ENCODE results near the gene RASIP1.
"Not testable (repeated sequence)": the region's sequence is repeated elsewhere in the genome, so short reads cannot be mapped to it uniquely, and the experiment has no call there.

The RASIP1 gene, protein sequence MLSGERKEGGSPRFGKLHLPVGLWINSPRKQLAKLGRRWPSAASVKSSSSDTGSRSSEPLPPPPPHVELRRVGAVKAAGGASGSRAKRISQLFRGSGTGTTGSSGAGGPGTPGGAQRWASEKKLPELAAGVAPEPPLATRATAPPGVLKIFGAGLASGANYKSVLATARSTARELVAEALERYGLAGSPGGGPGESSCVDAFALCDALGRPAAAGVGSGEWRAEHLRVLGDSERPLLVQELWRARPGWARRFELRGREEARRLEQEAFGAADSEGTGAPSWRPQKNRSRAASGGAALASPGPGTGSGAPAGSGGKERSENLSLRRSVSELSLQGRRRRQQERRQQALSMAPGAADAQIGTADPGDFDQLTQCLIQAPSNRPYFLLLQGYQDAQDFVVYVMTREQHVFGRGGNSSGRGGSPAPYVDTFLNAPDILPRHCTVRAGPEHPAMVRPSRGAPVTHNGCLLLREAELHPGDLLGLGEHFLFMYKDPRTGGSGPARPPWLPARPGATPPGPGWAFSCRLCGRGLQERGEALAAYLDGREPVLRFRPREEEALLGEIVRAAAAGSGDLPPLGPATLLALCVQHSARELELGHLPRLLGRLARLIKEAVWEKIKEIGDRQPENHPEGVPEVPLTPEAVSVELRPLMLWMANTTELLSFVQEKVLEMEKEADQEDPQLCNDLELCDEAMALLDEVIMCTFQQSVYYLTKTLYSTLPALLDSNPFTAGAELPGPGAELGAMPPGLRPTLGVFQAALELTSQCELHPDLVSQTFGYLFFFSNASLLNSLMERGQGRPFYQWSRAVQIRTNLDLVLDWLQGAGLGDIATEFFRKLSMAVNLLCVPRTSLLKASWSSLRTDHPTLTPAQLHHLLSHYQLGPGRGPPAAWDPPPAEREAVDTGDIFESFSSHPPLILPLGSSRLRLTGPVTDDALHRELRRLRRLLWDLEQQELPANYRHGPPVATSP

DNA sequence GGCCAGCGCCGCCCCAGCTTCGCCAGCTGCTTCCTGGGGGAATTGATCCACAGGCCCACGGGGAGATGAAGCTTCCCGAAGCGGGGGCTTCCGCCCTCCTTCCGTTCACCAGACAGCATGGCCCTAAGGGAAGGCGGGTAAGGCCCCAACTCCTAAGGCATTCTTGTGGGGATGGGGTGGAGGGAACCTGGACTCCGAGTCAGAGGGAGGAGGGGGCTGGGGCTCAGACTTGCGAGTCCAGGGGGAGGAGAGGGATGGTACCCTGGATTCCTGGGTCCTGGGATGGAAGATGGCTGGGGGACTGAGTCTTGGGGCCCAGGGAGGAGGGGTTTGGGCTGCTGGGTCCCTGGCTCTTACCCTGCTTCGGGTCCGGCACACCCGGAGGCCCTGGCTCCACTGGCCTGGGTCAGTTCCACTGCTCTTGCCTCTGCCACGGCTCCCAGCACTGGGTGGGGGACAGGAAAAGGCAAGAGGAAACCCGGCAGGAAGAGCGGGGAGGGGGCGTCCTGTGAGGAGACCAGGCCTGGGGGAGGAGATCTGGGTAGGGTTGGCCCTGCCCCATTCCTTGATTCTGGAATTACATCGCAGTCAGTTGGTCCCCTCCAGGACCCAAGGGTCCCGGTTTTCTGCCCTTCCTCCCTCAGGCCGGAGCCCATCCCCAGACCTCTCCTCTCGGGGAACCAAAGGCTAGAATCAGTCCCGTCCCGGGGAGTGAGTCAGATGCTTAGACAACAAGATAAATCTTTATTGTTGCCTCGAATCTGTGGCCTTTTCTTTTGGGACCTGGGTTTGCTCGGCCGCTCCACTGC, at the start of gene RASIP1:
TSS of gene RASIP1 (minus strand) at position 447 of the 809 bp plus-strand sequence. CDS start at position 119, 328 bp downstream.
- no peak for DNase-seq (ENCODE audit: low read depth)

DNA sequence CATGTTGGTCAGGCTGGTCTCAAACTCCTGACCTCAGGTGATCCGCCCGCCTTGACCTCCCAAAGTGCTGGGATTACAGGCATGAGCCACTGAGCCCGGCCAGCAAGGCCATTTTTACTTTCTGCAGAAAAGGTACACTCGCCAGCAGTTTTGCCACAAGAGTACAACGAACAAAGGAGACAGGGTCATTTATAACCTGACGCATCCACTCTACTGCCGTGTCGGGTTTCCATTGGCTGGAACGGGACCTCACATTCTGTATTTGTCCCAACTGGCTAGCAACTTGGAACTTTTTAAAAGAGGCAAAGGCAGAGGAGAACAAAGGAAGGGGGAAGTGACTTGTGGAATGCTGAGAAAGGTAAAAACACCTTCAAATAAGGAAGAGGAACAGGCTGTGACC, 46.9 kb upstream of the RASIP1 start:
- DNase-seq (ENCODE audit: low read depth) = not testable (repeated sequence)

DNA sequence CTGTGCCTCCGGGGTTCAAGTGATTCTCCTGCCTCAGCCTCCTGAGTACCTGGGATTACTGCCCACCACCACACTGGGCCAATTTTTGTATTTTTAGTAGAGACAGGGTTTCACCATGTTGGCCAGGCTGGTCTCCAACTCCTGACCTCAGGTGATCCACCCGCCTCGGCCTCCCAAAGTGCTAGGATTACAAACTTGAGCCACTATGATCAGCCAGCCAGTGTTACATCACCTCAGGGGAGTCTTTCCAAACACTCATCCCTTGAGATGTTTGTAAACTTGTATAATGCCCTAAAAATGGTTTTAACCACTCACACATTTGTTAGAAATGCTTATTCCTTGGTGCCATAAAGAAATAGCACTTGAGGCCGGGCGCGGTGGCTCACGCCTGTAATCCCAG, 46.0 kb upstream of the RASIP1 start:
- not testable (repeated sequence) for DNase-seq (ENCODE audit: low read depth)

DNA sequence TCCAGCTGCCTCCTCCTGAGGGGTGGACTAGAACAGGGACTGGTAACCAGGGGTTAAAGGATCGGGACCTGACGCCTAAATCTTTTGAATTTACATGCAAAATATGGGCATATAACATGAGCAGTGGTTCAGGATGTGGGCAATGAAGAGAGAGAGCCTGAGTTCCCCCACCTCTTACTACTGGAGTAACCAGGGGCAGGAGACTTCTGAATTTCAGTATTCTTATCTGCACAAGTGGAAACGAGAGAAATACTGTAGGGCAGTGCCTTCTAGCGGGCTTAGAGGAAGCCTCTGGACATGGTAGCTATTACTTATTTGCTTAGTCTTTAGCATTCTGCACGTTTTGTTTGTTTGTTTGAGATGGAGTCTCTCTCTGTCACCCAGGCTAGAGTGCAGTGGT, 44.1 kb upstream of the RASIP1 start:
- DNase-seq (ENCODE audit: low read depth) = no peak

DNA sequence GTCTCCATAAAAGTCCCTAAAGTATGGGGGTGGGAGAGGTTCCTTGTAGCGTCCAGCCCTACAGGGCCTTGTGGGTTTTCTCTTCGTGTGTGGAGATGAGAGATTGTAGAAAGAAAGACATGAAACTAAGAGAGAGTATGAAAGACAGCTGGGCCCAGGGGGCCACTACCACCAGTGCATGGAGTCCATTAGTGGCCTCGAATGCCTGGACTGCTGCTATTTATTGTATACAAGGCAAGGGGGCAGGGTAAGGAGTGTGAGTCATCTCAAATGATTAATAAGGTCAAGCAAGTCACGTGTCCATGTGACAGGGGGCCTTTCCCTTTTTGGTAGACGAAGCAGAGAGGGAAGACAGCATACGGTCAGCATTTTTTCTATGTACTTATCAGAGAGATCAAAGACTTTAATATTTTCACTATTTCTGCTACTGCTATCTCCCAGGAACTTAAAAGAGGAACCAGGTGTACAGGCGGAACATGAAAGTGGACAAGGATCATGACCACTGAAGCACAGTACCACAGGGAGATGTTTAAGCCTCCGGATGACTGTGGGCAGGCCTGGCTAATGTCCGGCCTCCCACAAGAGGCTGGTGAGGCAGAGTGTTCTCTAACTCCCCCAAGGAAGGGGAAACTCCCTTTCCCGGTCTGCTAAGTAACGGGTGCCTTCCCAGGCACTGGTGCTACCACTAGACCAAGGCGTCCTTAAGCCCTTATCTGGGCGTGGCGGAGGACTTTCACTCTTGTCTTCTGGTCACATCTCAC, 40.4 kb upstream of the RASIP1 start:
- no peak for DNase-seq (ENCODE audit: low read depth)

DNA sequence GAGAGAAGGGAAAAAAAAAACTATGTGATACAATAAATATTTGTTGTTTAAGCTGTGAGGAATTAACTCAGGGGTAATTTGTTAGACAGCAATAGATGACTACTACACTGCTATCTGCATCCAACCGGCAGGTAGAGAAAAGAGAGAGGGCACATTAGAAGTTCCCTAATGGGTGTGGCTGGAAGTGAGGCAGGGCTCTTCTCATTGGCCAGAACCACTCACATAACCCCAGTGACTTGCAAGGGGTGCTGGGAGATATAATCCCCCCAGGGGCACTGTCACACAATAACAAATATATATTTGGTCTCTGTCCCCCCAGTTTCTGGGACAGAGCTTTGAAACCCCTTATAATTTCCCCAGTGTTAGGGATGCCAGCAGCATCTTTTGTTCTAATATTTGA, 39.2 kb upstream of the RASIP1 start:
- DNase-seq (ENCODE audit: low read depth) = no peak

DNA sequence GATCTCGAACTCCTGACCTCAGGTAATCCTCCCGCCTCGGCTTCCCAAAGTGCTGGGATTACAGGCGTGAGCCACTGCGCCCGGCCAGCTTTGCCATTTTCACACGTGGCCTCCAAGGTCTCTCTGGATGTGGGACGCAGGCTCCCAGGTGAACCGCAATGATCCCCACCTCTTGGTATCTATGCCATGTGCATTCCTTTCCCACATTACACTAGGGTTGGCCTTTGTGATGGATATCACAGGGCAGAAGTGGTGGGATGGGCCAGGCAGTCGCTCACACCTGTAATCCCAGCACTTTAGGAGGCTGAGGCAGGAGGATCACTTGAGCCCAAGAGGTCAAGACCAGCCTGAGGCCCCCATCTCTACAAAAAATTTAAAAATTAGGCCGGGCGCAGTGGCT, 37.3 kb upstream of the RASIP1 start:
- DNase-seq (ENCODE audit: low read depth) = no peak

DNA sequence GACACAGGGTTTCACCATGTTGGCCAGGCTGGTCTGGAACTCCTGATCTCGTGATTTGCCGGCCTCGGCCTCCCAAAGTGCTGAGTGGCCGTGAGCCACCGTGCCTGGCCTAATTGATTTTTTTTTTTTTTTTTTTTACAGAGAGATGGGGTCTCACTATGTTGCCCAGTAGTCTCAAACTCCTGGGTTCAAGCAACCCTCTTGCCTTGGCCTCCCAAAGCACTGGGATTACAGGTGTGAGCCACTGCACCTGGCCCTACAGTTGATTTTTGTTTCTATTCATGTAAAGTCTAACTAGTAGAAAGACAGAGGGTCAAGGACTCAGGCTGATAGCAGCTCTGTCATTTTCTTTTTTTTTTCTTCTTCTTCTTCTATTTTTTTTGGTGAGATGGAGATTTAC, 36.7 kb upstream of the RASIP1 start:
- no peak for DNase-seq (ENCODE audit: low read depth)

DNA sequence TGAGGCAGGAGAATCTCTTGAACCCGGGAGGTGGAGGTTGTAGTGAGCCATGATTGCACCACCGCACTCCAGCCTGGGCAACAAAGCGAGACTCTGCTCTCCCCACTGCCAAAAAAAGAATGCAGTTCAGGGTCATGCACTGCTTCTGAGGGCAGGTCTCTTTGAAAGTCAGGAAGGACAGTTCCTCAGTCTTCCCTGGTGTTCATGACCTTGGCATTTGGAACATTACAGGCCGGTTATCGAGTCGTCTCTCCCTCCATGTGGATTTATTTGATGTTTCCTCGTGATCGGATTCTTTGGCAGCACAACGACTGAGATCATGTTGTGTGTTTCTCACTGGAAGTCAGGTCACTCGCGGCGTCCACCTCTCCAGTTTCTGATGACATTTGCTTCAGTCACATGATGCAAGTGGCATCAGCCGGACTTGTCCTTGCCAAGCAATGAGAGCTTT, 32.1 kb upstream of the RASIP1 start:
- no peak for DNase-seq (ENCODE audit: low read depth)

DNA sequence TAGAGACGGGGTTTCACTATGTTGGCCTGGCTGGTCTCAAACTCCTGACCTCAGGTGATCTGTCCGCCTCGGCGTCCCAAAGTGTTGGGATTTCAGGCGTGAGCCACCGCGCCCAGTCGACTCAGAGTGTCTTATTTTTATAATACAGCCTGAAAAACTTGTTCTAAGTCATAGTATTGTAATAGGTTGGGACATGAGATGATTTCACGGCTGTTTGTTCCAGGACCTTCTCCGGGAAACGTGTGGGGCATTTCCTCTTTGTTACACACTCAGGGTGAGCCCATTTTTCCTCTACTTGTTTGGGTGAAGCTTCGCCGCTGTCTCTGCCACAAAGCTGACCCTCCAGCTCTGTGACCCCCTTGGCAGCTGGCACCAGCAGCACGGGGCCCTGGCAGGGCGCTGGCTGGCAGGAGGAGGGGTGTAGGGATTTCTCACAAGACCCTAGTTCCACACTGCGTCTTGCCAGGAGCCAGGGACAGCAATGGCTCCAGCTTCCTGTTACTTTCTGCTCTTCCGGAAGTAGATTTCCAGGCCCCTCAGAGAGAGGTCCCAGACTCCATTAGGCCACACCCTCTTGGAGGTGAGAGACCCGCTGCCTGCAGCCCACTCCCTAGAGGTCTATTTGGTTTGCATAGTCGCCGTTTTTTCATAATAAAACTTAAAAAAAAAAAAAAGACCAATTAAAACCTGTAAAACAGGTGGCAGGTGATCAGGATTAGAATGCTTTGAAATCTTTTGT, 30.5 kb upstream of the RASIP1 start:
- no peak for DNase-seq (ENCODE audit: low read depth)

DNA sequence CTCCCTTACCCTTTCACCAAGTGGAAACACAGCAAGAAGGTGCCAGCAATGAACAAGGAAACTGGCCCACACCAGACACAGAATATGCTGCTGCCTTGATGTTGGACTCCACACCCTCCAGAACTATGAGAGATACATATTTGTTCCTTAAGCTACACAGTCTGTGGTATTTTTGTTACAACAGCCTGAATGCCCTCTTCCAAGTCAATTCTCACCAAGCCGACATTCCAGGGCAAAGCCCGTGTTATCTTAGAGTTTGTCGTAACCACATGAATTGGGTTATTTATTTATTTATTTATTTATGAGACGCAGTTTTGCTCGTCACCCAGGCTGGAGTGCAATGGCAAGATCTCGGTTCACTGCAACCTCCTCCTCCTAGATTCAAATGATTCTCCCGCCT, 29.9 kb upstream of the RASIP1 start:
- peak; percentile 90 for DNase-seq (ENCODE audit: low read depth)

DNA sequence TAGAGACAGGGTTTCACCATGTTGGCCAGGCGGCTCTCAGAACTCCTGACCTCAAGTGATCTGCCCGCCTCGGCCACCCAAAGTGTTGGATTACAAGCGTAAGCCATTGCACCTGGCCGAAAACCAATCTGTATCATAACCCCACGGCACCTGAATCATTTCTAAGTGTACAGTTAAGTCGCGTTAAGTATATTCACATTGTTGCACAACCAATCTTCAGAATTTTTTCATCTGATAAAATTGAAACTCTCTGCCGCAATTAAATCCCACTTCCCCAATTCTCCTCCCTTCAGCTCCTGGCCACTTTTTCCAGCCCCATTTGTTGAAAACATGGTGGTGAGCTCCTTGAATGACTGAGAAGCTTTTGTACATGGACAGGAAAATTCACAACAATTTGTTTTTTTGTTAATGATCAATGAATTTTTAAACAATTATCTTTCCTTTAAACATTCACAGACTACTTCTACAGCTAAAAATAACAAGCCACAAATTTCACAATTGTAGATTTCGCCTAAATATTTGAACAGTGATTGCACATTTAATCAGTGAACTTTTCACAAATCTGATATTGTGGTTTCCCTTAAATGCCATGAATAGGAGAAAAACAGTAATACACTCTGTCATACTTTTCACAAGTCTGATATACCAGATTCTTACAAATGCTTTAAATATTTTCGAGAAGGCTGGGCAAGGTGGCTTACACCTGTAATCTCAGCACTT, 28.7 kb upstream of the RASIP1 start:
- DNase-seq (ENCODE audit: low read depth) = no peak

DNA sequence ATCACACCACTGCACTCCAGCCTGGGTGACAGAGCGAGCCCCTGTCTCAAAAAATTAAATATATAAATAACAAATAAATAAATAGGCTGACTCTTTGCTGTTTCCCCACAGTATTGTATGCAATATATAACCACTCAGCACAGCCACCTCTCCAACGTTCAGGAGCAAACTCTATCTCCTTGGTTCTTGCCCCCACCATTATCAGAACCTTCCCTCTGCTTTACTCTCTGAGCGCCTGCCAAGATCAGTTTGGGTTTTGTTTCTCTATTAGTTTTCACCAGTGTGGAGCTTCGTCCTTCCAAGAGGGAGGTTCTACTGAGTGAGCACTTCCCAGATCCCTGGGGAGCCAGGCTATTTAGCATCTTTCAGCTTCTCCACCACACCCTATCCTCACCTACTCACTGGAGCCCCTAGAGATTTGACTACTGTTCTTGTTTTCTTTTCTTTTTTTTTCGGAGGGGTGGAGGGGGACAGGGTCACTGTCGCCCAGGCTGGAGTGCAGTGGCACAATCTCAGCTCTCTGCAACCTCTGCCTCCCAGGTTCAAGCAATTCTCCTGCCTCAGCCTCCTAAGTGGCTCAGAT, 27.9 kb upstream of the RASIP1 start:
- DNase-seq (ENCODE audit: low read depth) = not testable (repeated sequence)

DNA sequence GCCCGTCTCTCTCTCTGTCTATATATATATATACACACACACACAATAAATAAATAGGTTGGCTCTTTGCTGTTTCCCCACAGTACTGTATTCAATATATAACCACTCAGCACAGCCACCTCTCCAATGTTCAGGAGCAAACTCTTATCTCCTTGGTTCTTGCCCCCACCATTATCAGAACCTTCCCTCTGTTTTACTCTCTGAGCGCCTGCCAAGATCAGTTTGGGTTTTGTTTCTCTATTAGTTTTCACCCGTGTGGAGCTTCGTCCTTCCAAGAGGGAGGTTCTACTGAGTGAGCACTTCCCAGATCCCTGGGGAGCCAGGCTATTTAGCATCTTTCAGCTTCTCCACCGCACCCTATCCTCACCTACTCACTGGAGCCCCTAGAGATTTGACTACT, 25.4 kb upstream of the RASIP1 start:
- not testable (repeated sequence) for DNase-seq (ENCODE audit: low read depth)

DNA sequence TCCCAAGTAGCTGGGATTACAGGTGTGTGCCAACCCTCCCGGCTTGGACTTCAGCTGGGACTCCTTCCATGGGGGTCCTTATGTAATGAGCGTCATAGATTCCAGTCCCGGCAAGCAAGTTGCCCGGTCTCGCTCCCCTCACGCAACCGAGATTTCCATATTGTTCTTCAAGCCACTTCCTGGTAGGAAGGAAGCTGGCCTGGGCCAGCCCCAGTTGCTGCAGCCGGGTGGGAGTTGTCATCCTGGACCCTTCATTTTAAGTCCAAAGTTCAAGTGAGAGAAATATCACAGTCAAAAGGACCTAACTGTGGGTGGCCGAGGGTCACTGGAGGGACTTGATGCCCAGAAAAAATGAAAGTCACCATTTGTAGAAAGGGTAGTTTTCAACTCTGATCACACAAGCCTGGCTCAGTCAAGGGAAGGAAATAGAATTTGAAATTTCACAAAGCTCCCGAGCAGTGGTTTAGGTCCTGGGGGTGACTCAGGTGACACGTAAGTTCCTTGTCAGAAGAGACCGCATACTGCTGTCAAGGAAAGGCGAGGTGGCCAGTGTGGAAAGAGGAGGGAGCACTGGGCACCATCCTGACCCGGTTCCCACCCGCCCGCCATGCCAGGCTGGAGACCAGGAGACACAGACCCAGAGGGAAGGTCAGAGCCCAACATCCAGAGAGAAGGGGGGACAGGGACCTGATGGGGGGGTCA, 20.2 kb upstream of the RASIP1 start:
- no peak for DNase-seq (ENCODE audit: low read depth)

DNA sequence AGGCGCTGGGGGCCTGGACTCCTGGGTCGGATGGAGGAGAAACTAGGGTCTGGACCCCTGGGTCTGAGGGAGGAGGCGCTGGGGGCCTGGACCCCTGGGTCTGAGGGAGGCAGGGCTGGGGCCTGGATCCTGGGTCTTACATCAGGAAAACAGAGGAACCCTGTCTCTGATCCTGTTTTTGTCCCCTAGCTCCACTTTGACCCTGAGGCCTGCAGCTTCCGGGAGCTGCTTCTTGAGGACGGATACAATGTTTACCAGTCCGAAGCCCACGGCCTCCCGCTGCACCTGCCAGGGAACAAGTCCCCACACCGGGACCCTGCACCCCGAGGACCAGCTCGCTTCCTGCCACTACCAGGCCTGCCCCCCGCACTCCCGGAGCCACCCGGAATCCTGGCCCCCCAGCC, 17.3 kb upstream of the RASIP1 start:
- DNase-seq (ENCODE audit: low read depth) = no peak

DNA sequence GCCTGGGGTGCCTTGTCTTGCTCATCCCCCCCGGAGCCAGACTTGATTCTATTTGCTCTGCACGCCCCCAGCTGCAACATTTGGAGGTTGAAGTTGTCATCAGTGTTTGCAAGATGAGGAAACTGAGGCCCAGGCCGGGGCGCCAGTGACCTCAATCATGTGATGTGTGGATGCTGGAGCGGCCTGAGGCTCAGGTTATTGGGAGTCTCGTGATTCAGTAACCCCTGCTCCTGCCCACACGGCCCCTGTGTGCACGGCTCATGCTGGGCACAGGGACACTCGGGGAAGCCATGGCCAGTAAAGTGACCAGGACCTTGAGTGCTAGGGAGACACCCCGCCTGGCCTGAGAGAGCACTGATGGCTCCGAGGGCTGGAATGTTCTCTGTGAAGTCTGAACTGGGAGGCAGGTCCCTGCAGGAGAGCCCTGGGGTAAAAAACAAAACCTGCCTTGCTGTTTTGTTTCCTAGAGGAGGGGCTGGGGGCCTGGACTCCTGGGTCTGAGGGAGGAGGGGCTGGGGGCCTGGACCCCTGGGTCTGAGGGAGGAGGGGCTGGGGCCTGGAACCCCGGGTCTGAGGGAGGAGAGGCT, 16.8 kb upstream of the RASIP1 start:
- DNase-seq (ENCODE audit: low read depth) = no peak

DNA sequence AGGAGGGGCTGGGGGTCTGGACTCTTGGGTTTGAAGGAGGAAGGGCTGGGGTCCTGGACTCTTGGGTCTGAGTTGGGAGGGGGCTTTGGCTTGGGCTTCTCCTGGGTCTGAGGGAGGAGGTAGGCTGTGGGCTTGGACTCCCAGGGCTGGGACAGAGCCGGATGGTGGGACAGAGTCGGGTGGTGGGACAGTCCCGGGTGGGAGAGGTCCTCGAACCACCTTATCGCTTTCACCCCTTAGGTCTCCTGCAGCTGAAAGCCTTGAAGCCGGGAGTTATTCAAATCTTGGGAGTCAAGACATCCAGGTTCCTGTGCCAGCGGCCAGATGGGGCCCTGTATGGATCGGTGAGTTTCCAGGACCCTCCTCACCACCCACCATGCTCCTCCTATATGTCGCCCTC, 16.3 kb upstream of the RASIP1 start:
- DNase-seq (ENCODE audit: low read depth) = no peak

Measured in HS-27A (cell line).